ENCODE results near the gene SLC1A1. TPM values are rescaled to one million over a fixed set of nuclear protein-coding genes. Genes with fewer than 3 reads are reported as not detected.
"Not testable (repeated sequence)": the region's sequence is repeated elsewhere in the genome, so short reads cannot be mapped to it uniquely, and the experiment has no call there.

The SLC1A1 gene
- total RNA-seq, 1 experiment from 2014 or later: 3.2 TPM

DNA sequence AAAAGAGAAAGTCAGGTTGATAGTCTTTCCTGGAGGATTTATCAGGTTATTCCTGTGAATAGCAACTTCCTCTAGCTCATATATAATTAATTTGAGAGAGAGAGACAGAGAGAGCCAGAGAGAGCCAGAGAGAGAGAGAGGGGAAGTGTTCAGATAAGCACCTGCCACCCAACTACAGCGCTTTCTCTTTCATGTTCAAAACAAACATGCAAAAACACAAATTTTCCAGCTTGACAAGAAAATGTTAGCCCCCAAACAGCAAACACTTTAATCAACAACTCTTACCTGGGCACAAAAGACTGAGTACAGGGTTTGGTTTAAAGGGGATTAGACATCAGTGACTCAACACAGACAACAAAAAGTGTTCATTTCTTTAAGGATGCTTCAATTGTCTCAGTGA lies 110.1 kb downstream of the SLC1A1 start:
- no peaks in the 10 kb centered on the region for H3K27me3 ChIP-seq (ENCODE audit: low read length)
- H2AFZ ChIP-seq (ENCODE audit: low read length): no peak overlapping the region
- ChIA-PET CTCF (no interaction called here), POLR2A (ENCODE audit: unreplicated experiment) (no interaction called here)
- H3K4me1 ChIP-seq (ENCODE audit: insufficient read depth, low read length): no peaks in the 10 kb centered on the region
- TF ChIP-seq EZH2phosphoT487 (IDR thresholded peaks at IDR 0.05; ENCODE audit: borderline replicate concordance, low read length) (no peak), EZH2 (IDR thresholded peaks at IDR 0.05; ENCODE audit: low read length, unreplicated experiment) (no peak)
- TF ChIP-seq, protein P1, sequence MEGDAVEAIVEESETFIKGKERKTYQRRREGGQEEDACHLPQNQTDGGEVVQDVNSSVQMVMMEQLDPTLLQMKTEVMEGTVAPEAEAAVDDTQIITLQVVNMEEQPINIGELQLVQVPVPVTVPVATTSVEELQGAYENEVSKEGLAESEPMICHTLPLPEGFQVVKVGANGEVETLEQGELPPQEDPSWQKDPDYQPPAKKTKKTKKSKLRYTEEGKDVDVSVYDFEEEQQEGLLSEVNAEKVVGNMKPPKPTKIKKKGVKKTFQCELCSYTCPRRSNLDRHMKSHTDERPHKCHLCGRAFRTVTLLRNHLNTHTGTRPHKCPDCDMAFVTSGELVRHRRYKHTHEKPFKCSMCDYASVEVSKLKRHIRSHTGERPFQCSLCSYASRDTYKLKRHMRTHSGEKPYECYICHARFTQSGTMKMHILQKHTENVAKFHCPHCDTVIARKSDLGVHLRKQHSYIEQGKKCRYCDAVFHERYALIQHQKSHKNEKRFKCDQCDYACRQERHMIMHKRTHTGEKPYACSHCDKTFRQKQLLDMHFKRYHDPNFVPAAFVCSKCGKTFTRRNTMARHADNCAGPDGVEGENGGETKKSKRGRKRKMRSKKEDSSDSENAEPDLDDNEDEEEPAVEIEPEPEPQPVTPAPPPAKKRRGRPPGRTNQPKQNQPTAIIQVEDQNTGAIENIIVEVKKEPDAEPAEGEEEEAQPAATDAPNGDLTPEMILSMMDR (conservative IDR thresholded peaks at IDR 0.05; ENCODE audit: low read depth, low read length): no peak
- no TSS peak for BruUV-seq (replicated peaks)
- H3K36me3 ChIP-seq (ENCODE audit: low read depth, low read length): no peaks in the 10 kb centered on the region
- intact Hi-C loops (cut with micrococcal nuclease): no loop called here
- no peak overlapping the region for H3K27ac ChIP-seq (ENCODE audit: low read length)
- no peaks in the 10 kb centered on the region for H3F3A ChIP-seq (ENCODE audit: low read length, unreplicated experiment)
- no peaks in the 10 kb centered on the region for H3K9me2 ChIP-seq (replicated peaks; ENCODE audit: low read length)
- H3K4me3 ChIP-seq (ENCODE audit: low read length): no peak overlapping the region
- no peak for ATAC-seq
- H3K4me2 ChIP-seq (ENCODE audit: low read length): no peak overlapping the region
- H4K20me1 ChIP-seq (ENCODE audit: low read length): no peaks in the 10 kb centered on the region
- no peaks in the 10 kb centered on the region for H3K9me3 ChIP-seq (ENCODE audit: low read length)
- H3K9ac ChIP-seq (ENCODE audit: low read length): no peak overlapping the region
- no peak for DNase-seq
- H3K79me2 ChIP-seq (ENCODE audit: low read length): no peaks in the 10 kb centered on the region

DNA sequence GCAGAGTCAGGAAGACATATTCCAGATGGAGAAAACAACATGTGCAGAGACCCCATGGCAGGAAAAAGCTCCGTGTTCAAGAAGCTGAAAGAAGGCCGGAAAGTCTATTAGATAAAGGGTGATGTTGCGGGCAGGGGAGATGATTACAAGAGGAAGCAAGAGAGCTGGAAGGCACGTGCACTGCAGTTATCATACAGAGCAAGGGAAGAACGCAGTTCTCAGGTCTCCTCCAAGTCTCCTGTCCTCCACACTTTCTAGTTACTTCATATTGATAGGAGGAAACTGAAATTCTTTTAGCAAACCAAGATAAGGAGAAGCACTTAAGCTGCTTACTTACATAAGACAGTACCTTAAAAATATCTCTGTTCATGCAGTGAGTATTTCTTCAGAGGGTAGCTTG lies 113.6 kb downstream of the SLC1A1 start:
- Histone ChIP-seq H3K4me1 (ENCODE audit: insufficient read depth, low read length) (no peaks in the 10 kb centered on the region), H3K79me2 (ENCODE audit: low read length) (no peaks in the 10 kb centered on the region), H3K27ac (ENCODE audit: low read length) (no peak overlapping the region), H3K4me3 (ENCODE audit: low read length) (no peak overlapping the region), H3K9me3 (ENCODE audit: low read length) (no peaks in the 10 kb centered on the region), H3K4me2 (ENCODE audit: low read length) (no peak overlapping the region), H3K27me3 (ENCODE audit: low read length) (no peaks in the 10 kb centered on the region), H4K20me1 (ENCODE audit: low read length) (no peaks in the 10 kb centered on the region), H2AFZ (ENCODE audit: low read length) (no peak overlapping the region), H3K36me3 (ENCODE audit: low read depth, low read length) (no peaks in the 10 kb centered on the region), H3F3A (ENCODE audit: low read length, unreplicated experiment) (no peaks in the 10 kb centered on the region), H3K9me2 (replicated peaks; ENCODE audit: low read length) (no peaks in the 10 kb centered on the region), H3K9ac (ENCODE audit: low read length) (no peak overlapping the region)
- ATAC-seq: no peak
- ChIA-PET CTCF (no interaction called here), POLR2A (ENCODE audit: unreplicated experiment) (no interaction called here)
- no TSS peak for BruUV-seq (replicated peaks)
- no peak for DNase-seq
- no peak for TF ChIP-seq EZH2phosphoT487 (IDR thresholded peaks at IDR 0.05; ENCODE audit: borderline replicate concordance, low read length)
- TF ChIP-seq, protein P1 (conservative IDR thresholded peaks at IDR 0.05; ENCODE audit: low read depth, low read length): no peak
- no peak for TF ChIP-seq EZH2 (IDR thresholded peaks at IDR 0.05; ENCODE audit: low read length, unreplicated experiment)
- intact Hi-C loops (cut with micrococcal nuclease): loop anchor here (1.0 kb wide), 2 partner anchors 57 to 146 kb away; no protein-coding TSS in a partner anchor

DNA sequence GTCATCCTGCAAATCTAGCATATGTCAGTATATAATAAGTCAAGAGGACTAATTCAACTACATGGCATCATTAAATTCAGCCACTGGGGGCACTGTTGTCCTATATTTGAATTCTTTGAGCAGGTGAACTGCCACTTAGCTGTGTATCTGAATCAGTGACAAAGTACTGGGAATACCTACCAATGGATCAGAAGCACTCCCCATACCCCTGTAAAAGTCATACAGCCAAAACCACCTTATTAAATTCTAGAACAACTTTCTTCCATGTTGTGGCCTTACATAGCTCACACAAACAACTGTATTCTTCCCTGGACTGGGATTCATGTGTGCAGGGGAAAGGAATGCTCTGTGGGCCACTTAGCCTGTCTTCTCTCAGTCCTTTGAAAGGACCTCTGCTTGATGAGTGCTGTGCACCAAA lies 114.4 kb downstream of the SLC1A1 start:
- TF ChIP-seq, protein P1 (conservative IDR thresholded peaks at IDR 0.05; ENCODE audit: low read depth, low read length): peak; percentile 72
- no peak for TF ChIP-seq EZH2phosphoT487 (IDR thresholded peaks at IDR 0.05; ENCODE audit: borderline replicate concordance, low read length)

DNA sequence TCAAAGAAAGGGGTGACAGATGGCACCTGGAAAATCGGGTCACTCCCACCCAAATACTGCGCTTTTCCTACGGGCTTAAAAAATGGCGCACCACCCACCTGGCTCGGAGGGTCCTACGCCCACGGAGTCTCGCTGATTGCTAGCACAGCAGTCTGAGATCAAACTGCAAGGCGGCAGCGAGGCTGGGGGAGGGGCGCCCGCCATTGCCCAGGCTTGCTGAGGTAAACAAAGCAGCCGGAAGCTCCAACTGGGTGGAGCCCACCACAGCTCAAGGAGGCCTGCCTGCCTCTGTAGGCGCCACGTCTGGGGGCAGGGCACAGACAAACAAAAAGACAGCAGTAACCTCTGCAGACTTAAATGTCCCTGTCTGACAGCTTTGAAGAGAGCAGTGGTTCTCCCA lies 115.8 kb downstream of the SLC1A1 start:
- H3K9me3 ChIP-seq (ENCODE audit: low read length); H3K4me1 ChIP-seq (ENCODE audit: insufficient read depth, low read length); H3F3A ChIP-seq (ENCODE audit: low read length, unreplicated experiment); H3K79me2 ChIP-seq (ENCODE audit: low read length); BruUV-seq (replicated peaks); CTCF ChIA-PET; intact Hi-C loops (cut with micrococcal nuclease); H3K36me3 ChIP-seq (ENCODE audit: low read depth, low read length); POLR2A ChIA-PET (ENCODE audit: unreplicated experiment); H3K9ac ChIP-seq (ENCODE audit: low read length); ATAC-seq; H3K4me2 ChIP-seq (ENCODE audit: low read length); DNase-seq; H3K4me3 ChIP-seq (ENCODE audit: low read length); H2AFZ ChIP-seq (ENCODE audit: low read length); H3K27me3 ChIP-seq (ENCODE audit: low read length); H3K9me2 ChIP-seq (replicated peaks; ENCODE audit: low read length); H3K27ac ChIP-seq (ENCODE audit: low read length); H4K20me1 ChIP-seq (ENCODE audit: low read length): not testable (repeated sequence)

More for the DNA sequence above, 114.4 kb downstream of the SLC1A1 start:
- intact Hi-C loops (cut with micrococcal nuclease): loop anchor here (1.0 kb wide), 2 partner anchors 57 to 146 kb away; no protein-coding TSS in a partner anchor
- H3K27me3 ChIP-seq (ENCODE audit: low read length): no peaks in the 10 kb centered on the region
- no peak overlapping the region for H3K4me3 ChIP-seq (ENCODE audit: low read length)
- H3K4me2 ChIP-seq (ENCODE audit: low read length): no peak overlapping the region
- H3K9me2 ChIP-seq (replicated peaks; ENCODE audit: low read length): no peaks in the 10 kb centered on the region
- ATAC-seq (peak; percentile 90), DNase-seq (peak; percentile 86)
- no peak overlapping the region for H2AFZ ChIP-seq (ENCODE audit: low read length)
- POLR2A ChIA-PET (ENCODE audit: unreplicated experiment): no interaction called here
- no peaks in the 10 kb centered on the region for H3K36me3 ChIP-seq (ENCODE audit: low read depth, low read length)
- CTCF ChIA-PET: interaction anchor here (0.8 kb wide), 1 partner anchor 10 kb away, joined by 3 read pairs; no protein-coding TSS in a partner anchor
- H3K79me2 ChIP-seq (ENCODE audit: low read length): no peaks in the 10 kb centered on the region
- no peaks in the 10 kb centered on the region for H3K9me3 ChIP-seq (ENCODE audit: low read length)
- no peaks in the 10 kb centered on the region for H4K20me1 ChIP-seq (ENCODE audit: low read length)
- no peaks in the 10 kb centered on the region for H3F3A ChIP-seq (ENCODE audit: low read length, unreplicated experiment)
- H3K27ac ChIP-seq (ENCODE audit: low read length): no peak overlapping the region
- BruUV-seq (replicated peaks): no TSS peak
- no peaks in the 10 kb centered on the region for H3K4me1 ChIP-seq (ENCODE audit: insufficient read depth, low read length)
- H3K9ac ChIP-seq (ENCODE audit: low read length): no peak overlapping the region
